ENCODE measurements around the gene EIF2B2.

- TF ChIP-seq CTCF (IDR thresholded peaks at IDR 0.05) = no peak
- TF ChIP-seq POLR2A (IDR thresholded peaks at IDR 0.05) = no peak
Observed at GRCh38 chr14:74984236-74985027, 18.3 kb upstream of the EIF2B2 start.

Data from adrenal gland (tissue), 5 donors.